ENCODE results near the gene OPCML.

Gene OPCML

GRCh38 chr11:132907651-132908413 is 624.5 kb downstream of the OPCML start:
- no peak for DNase-seq (ENCODE audit: low read depth in 2 of 2, low spot score in 1 of 2)

DNA sequence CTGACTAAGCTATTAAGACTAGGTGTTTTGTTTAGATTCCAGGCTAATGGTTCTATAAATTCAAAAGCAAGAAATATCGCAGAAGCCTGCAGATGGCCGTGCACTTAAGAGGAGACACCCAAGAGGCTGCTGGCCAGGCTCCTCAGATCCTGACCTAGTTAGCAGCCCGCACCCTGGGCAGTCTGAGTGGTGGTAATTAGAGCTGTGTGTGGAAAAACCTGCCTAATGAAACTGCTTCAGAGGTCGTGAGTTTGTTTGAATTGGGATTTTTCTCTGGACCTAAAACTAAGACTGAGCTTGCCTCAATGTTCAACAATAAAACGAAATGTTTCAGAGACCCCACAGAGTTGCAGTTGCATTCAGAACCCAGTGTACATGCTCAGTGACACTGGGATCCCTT is 627.7 kb downstream of the OPCML start:
- no peak for DNase-seq (ENCODE audit: low read depth in 2 of 2, low spot score in 1 of 2)

- DNase-seq (ENCODE audit: low read depth in 2 of 2, low spot score in 1 of 2) = no peak
Observed at GRCh38 chr11:132904091-132904490, 628.2 kb downstream of the OPCML start.

DNA sequence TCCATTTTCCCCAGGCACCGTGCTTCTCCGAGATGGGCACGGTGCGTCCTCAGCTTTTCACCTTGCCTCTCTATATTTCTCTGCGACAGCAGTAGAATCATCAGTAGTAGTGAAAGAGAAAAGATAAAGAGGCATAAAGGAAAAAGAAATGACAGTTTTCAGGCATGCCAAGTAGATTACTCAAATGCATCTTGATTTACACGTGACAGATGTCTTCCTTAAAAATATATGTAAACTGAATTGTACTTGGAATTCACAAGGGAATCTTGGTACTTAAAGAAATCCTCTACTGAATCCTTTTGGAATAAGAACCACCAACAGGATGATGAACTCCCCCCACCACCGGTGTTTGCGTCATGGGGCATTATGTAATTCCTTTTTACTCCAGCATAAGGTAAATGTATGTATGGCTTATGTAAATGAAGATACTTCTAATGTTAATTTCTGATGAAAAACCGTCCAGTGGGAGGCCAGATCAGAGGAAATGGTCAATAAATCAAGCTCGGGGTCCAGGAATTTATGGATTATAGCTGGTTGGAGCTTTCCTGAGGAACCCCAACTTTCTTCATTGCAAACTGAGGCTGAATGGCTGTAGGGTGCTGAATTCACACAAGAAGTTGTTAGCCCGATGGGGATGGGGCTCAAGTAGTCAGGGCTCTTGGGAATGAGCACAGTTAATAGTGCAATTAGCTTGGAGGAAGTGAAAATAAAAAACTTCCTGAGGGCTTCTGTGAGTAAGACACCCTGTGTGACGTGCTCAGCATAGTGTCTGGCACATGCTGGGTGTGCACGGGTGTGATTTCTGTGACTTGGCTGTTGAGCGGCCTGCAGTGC is 630.4 kb downstream of the OPCML start:
- no peak for DNase-seq (ENCODE audit: low read depth in 2 of 2, low spot score in 1 of 2)

DNA sequence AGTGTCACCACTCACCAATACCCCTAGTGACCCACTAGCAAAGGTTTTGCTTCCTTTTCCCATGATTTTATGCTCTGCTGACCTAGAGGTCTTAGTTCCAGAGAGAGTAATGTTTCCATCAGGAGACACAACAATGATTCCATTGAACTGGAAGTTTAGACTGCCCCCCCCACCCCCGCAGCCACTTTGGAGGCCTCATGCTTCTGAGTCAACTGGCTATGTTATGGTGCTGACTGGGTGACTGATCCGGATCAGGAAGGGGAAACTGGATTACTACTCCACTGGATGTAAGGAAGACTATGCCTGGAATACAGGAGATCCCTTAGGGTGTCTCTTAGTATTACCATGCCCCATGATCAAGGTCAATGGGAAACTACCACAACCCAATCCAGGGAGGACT is 633.6 kb downstream of the OPCML start:
- DNase-seq (ENCODE audit: low read depth in 2 of 2, low spot score in 1 of 2) = no peak

DNA sequence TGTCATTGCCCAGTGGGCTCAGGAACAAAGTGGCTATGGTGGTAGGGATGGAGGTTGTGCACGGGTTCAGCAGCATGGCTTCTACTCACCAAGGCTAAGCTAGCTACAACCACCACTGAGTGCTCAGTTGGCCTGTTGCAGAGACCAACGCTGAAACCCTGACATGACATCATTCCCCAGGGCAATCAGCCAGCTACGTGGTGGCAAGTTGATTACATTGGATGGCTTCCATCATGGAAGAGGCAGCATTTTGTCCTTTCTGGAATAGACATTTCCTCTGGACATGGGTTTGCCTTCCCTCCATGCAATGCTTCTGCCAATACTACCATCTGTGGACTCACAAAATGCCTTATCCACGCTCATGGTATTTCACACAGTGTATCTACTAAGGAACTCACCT is 634.3 kb downstream of the OPCML start:
- no peak for DNase-seq (ENCODE audit: low read depth in 2 of 2, low spot score in 1 of 2)

GRCh38 chr11:132895340-132895739 is 637.0 kb downstream of the OPCML start:
- no peak for DNase-seq (ENCODE audit: low read depth in 2 of 2, low spot score in 1 of 2)

GRCh38 chr11:132894606-132895005 is 637.7 kb downstream of the OPCML start:
- no peak for DNase-seq (ENCODE audit: low read depth in 2 of 2, low spot score in 1 of 2)

- no peak for DNase-seq (ENCODE audit: low read depth in 2 of 2, low spot score in 1 of 2)
Observed at GRCh38 chr11:132892876-132893275, 639.4 kb downstream of the OPCML start.

DNA sequence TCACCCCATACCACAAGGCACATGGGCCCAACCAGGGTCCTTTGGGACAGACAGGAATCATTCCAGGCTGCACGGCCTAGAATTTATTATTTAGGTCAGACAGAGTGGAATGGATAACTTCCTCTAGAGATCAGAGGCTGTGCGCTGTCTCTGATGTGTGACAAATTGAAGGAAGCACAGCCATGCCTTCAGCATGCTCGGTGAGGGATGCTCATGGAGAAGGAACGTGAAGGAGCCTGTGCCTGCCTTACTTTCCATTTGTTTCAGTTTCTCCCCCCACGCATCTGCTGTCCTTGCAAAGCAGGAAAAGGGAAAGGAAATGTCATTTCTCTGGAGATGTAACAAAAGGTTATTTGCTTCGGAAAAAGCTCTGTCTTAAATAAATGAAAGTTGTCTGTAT is 644.1 kb downstream of the OPCML start:
- no peak for DNase-seq (ENCODE audit: low read depth in 2 of 2, low spot score in 1 of 2)

DNA sequence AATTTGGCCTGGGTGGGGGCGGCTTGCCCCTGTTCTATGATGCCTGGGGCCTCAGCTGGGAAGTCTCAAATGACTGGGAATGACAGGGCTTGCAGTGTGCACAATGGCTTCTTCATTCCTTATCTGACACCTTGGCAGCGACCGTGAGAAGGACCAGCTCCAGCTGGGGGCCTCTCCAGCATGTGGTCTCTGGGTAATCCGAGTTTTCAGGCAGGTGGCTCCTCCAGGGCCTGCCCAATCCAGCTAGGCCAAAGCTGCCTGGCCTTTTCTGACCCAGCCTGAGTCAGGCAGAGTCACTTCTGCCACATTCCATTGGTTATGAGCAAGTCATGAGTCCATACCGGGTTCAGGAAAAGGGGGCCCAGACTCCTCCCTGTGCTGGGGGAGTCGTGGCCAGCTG is 646.0 kb downstream of the OPCML start:
- no peak for DNase-seq (ENCODE audit: low read depth in 2 of 2, low spot score in 1 of 2)

- DNase-seq (ENCODE audit: low read depth in 2 of 2, low spot score in 1 of 2) = no peak
Observed at GRCh38 chr11:132883241-132883640, 649.1 kb downstream of the OPCML start.

- no peak for DNase-seq (ENCODE audit: low read depth in 2 of 2, low spot score in 1 of 2)
Observed at GRCh38 chr11:132881622-132882021, 650.7 kb downstream of the OPCML start.

GRCh38 chr11:132878111-132878510 is 654.2 kb downstream of the OPCML start:
- DNase-seq (ENCODE audit: low read depth in 2 of 2, low spot score in 1 of 2) = no peak

DNA sequence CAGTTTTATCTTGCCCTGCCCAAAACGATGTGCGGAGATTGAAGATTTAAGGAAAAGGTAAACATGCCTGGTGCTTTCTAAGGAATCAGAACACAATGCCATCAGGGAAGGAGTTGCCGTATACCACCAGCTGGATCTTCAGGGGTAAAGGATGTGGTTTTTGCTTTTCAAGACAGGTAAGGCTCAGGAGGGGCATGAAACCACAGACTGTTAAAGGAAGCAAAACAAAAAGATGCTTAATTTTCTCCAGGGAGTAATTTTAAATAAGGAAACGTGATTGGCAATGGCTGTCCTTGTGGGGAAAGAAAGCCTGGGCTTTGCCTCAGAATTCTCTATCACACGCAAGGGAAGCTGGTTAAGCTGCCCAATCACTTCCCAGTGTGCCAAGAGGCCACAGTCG is 655.6 kb downstream of the OPCML start:
- DNase-seq (ENCODE audit: low read depth in 2 of 2, low spot score in 1 of 2) = no peak

- no peak for DNase-seq (ENCODE audit: low read depth in 2 of 2, low spot score in 1 of 2)
Observed at GRCh38 chr11:132876239-132876638, 656.1 kb downstream of the OPCML start.

DNA sequence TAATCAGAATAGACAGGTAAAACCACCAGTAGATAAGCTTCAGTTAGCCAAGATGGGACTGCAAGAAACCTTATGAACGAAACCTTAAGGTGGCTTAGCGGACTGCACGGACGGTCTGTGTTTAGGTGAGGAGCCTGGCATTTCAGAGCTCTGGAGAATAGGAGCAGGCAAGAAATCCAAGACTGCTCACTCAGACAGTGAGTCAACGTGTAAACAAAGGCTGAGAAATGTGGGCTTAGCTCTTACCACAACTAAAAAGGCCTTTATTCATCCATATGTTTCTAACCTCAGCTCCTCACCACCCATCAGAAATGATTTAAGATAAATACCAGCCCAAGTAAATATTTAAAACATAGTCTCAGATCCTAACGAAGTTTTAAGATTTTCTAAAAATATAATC is 657.7 kb downstream of the OPCML start:
- DNase-seq (ENCODE audit: low read depth in 2 of 2, low spot score in 1 of 2) = no peak

- no peak for DNase-seq (ENCODE audit: low read depth in 2 of 2, low spot score in 1 of 2)
Observed at GRCh38 chr11:132873841-132874240, 658.5 kb downstream of the OPCML start.

GRCh38 chr11:132872211-132872610 is 660.1 kb downstream of the OPCML start:
- DNase-seq (ENCODE audit: low read depth in 2 of 2, low spot score in 1 of 2) = no peak

DNA sequence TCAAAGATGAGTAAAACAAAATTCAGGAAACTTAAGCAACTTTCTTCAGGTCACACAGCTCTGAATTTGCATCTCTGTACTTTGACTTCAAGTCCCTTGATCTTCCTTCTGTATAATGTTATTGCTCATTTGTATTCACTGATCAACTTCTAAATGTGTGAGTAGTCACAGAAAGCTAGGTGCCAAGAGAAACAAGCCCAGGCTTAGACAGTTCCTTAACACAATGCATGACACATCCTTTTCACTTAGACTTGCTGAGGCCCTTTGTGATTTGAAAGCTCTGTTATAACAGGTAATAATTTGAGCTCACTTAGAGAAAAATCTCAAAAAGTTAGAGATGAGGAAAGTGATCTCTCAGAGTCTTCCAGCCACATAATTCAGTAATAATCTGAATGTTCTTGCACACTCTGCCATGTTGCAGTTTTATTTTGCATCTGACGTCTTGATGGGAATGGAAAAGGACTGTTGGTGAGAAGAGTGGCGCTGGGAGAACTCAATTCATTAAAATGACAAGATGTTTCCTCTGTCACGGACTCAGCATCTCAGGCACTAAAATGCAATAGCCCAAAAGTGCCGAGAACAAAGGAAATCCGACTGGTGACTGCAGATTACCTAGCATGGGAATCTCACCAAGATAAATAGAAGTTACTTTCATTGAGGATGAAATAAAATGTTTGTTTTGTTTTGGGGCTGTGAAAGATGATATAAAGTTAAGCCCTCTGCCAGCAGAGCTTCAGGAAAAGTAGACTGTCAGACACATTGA is 665.3 kb downstream of the OPCML start:
- DNase-seq (ENCODE audit: low read depth in 2 of 2, low spot score in 1 of 2) = no peak

DNA sequence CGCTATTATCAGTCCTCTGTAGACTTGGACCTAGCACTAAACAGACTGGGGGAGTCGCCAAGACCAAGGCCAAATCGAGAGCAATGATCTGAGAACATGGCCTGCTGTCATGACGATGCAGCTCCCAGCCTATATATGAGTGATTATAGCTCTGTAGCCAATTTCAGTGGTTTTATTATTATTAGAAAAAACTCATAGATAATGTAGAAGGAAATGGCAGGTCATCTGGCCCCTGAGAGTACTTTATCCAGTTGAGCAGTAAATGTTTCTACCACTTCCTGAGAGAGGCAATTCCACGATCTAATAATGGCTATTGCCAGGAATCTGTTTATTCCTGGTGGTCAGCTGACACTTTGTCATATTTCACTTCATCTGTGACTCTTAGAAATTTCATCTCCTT is 666.7 kb downstream of the OPCML start:
- no peak for DNase-seq (ENCODE audit: low read depth in 2 of 2, low spot score in 1 of 2)

Data from stimulated activated CD8-positive, alpha-beta memory T cell treated with anti-CD3 and anti-CD28 coated beads, Interleukin-4, amount 100 ng/mL, for 1 hour (primary cell).